Suprapubic skin (tissue), 4 donors: ENCODE results near the gene PRKCZ. TPM values are rescaled to one million over a fixed set of nuclear protein-coding genes. Genes with fewer than 3 reads are reported as not detected.

Experiments used
- DNase-seq, 2 donors: peaks; one replicate each; pipeline ENCODE4 v3.0.0-alpha.2; 2019; ENCODE audit warnings: low spot score in 2 of 2
- H3K27ac ChIP-seq: fragments of 200-600 bp; sonication (generic); one replicate; pipeline ENCODE4 v1.5.1; 2019
- H3K27me3 ChIP-seq: fragments of 200-600 bp; sonication (generic); one replicate; pipeline ENCODE4 v1.5.1; 2019
- H3K36me3 ChIP-seq: fragments of 200-600 bp; sonication (generic); one replicate; pipeline ENCODE4 v1.5.1; 2019
- H3K4me1 ChIP-seq: fragments of 200-600 bp; sonication (generic); one replicate; pipeline ENCODE4 v1.5.1; 2019
- H3K4me3 ChIP-seq: fragments of 200-600 bp; sonication (generic); one replicate; pipeline ENCODE4 v1.5.1; 2019; ENCODE audit warnings: mild to moderate bottlenecking
- H3K9me3 ChIP-seq: fragments of 200-600 bp; sonication (generic); one replicate; pipeline ENCODE4 v1.5.1; 2019
- EP300 ChIP-seq: sonication (generic); formaldehyde crosslinking; IDR thresholded peaks from one replicate; pipeline ENCODE4 v1.6.1; 2017; ENCODE audit warnings: antibody characterized with exemption
- POLR2A ChIP-seq, 2 donors: fragments of 450-650 bp; IDR thresholded peaks; one replicate each; pipeline ENCODE4 v1.6.1; 2017; ENCODE audit warnings: antibody characterized with exemption in 2 of 2, mild to moderate bottlenecking in 2 of 2, moderate library complexity in 2 of 2
- POLR2AphosphoS5 ChIP-seq, 3 donors: sonication (generic); formaldehyde crosslinking; IDR thresholded peaks; one replicate each; pipeline ENCODE4 v1.6.1; 2017; ENCODE audit warnings: antibody characterized with exemption in 3 of 3
- whole genome bisulfite sequencing: methylation state at CpG from one replicate; pipeline ENCODE4 v1.1.5; 2018; 5-methylcytosine and 5-hydroxymethylcytosine counted together
- total RNA-seq, 4 donors: library from RNA; depleted of rRNA; stranded (reverse); fragments of >200 nt; gene quantifications; one replicate each; pipeline ENCODE4 v1.1.0, GENCODE V29; 2016
- TF ChIP-seq, protein P1 (sequence below), 2 donors: fragments of 200-600 bp in 1 of 2; fragments of 450-650 bp in 1 of 2; sonication (generic) in 1 of 2; IDR thresholded peaks; one replicate each; pipeline ENCODE4 v1.5.1; 2016 to 2019; ENCODE audit warnings: antibody characterized with exemption in 2 of 2, mild to moderate bottlenecking in 1 of 2, moderate library complexity in 1 of 2

The PRKCZ gene
- total RNA-seq, 4 donors from 2014 or later, result 21.7 to 31.5 (median 25.4) TPM

DNA sequence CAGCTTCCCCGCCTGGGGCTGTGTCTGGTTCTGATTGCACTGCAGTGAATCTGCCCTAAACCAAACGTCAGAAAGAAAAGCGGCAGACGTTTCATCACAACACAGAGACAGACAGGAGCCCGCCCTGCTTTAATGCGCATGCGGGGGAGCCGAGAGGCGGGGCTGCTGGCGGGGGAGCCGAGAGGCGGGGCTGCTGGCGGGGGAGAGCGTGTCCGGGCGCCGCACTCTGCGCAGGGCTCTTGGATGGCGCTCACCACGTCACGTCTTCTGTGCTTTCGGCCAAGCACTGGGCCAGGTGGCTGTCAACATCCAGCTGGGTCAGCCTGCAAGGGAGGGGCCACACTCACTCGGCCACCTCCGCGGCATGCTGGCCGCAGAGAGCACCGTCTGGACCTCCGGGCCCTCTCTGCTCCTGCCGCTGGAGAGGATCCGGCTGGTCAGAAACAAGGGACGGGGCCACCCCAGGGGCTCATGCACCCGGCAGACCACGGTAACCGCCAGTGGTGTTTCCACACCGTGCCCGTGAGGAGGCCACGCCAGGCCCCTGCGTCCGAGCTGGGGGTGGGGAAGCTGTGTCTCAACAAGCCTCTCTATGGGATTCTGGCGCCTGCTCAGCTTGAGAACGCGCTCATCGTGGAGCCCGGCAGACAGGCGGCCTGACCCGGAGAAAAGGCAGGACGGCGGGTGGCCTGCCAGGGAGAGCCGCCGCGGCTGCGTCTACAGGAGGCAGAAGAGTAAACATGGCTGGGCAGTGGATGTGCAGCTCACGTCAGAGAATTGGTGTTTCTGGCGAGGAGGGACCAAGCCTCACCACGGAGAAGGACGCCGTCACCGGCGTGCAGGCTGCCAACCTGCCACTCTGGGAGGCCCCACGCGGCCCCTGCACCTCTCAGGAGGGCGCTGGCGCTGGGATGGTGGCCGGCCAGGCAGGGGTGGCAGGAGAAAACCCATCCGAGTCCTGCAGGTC lies 139.5 kb downstream of the PRKCZ start:
- H3K9me3 ChIP-seq, result no peaks in the 10 kb centered on the region
- peak overlapping the region; percentile 89 for H3K27ac ChIP-seq
- TF ChIP-seq POLR2AphosphoS5 (IDR thresholded peaks at IDR 0.05) (no peak), EP300 (no peak), POLR2A (IDR thresholded peaks at IDR 0.05) (no peak)
- TF ChIP-seq, protein P1, sequence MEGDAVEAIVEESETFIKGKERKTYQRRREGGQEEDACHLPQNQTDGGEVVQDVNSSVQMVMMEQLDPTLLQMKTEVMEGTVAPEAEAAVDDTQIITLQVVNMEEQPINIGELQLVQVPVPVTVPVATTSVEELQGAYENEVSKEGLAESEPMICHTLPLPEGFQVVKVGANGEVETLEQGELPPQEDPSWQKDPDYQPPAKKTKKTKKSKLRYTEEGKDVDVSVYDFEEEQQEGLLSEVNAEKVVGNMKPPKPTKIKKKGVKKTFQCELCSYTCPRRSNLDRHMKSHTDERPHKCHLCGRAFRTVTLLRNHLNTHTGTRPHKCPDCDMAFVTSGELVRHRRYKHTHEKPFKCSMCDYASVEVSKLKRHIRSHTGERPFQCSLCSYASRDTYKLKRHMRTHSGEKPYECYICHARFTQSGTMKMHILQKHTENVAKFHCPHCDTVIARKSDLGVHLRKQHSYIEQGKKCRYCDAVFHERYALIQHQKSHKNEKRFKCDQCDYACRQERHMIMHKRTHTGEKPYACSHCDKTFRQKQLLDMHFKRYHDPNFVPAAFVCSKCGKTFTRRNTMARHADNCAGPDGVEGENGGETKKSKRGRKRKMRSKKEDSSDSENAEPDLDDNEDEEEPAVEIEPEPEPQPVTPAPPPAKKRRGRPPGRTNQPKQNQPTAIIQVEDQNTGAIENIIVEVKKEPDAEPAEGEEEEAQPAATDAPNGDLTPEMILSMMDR (IDR thresholded peaks at IDR 0.05), result no peak
- 12% methylated on average over 20 of the region's 65 CpGs for WGBS
- DNase-seq, result peak; percentile 96
- H3K4me1 ChIP-seq, result peaks cover 58% of the 10 kb centered on the region
- peak overlapping the region; percentile 57 for H3K4me3 ChIP-seq
- H3K27me3 ChIP-seq, result no peaks in the 10 kb centered on the region
- H3K36me3 ChIP-seq, result peaks cover 10% of the 10 kb centered on the region

DNA sequence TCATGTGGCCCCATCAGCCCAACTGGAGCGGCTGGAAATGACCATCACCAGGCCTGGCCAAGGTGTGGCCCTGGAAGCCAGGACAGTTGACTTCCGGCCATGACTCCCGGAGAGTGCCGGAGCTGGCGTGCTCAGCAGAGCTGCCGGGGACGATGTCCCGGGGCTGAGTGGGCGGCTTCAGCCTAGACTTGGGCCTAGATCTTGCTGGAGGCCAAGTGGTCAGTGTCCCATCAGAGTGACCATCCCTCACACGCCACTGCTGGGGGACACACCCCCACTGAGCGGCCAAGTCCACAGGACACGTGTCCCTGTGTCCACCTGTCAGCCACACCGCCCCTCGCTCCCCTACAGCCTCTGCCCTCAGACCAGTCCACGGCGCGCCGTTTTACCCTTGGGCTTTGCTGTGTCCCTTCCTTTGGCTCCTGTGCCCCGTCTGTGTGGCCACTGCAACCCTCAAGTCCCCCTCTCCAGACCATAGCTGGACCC lies 140.3 kb downstream of the PRKCZ start:
- Histone ChIP-seq H3K9me3 (no peaks in the 10 kb centered on the region), H3K27ac (peak overlapping the region; percentile 89), H3K27me3 (no peaks in the 10 kb centered on the region), H3K4me3 (peak overlapping the region; percentile 57), H3K36me3 (peaks cover 6% of the 10 kb centered on the region), H3K4me1 (peaks cover 62% of the 10 kb centered on the region)
- 79% methylated on average over 16 of the region's 19 CpGs for whole genome bisulfite sequencing
- DNase-seq, result no peak
- TF ChIP-seq, protein P1 (IDR thresholded peaks at IDR 0.05), result no peak
- TF ChIP-seq EP300 (no peak), POLR2A (IDR thresholded peaks at IDR 0.05) (no peak), POLR2AphosphoS5 (IDR thresholded peaks at IDR 0.05) (no peak)

DNA sequence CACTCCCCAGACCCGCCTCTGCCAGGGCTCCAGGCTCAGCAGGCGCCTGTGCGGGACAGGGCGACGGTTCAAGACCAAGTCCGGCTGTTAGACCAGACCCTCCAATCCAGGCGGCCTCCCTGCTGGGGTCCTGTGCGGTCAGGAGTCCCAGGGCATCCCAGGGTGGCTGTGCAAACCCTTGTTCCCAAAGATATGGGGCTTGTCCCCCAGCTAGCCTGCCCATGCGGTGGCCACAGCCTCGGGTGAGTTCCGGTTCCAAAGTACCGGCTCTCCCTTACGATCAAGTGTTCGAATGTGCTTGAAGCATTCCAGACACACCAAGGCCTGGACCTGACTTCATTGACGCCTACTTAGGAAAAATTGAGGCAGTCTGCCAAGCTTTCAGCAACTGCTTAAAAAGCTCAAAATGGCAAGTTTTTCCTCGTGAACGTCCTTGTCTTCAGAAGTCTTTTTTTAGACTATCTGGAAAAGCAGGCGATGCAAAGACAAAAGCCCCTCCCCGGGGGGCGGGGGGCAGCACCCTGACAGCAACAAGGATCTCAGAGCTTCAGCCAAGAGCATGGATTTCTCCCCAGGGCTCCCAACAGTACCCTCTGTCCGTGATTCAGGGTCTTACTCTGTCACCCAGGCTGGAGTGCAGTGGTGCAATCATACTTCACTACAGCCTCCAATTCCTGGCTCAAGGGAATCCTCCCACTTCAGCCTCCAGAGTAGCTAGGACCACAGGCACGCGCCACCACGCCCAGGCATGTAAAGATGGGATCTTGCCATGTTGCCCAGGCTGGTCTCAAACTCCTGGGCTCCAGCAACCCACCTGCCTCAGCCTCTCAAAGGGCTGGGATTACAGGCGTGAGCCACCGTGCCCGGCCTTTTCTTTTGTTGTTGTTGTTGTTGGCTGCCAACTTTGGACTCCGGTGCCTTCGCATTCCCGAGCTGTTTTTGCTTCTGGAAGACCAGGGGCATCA lies 142.1 kb downstream of the PRKCZ start:
- 66% methylated on average over 9 of the region's 30 CpGs for WGBS
- no peaks in the 10 kb centered on the region for H3K36me3 ChIP-seq
- peak in 1 of 2 donors; percentile 70 for DNase-seq
- H3K27me3 ChIP-seq, result no peaks in the 10 kb centered on the region
- H3K9me3 ChIP-seq, result no peaks in the 10 kb centered on the region
- H3K4me3 ChIP-seq, result no peak overlapping the region
- TF ChIP-seq POLR2A (IDR thresholded peaks at IDR 0.05) (no peak), POLR2AphosphoS5 (IDR thresholded peaks at IDR 0.05) (no peak), EP300 (no peak)
- TF ChIP-seq, protein P1 (IDR thresholded peaks at IDR 0.05), result no peak
- peaks cover 63% of the 10 kb centered on the region for H3K4me1 ChIP-seq
- H3K27ac ChIP-seq, result peak overlapping the region; percentile 27

DNA sequence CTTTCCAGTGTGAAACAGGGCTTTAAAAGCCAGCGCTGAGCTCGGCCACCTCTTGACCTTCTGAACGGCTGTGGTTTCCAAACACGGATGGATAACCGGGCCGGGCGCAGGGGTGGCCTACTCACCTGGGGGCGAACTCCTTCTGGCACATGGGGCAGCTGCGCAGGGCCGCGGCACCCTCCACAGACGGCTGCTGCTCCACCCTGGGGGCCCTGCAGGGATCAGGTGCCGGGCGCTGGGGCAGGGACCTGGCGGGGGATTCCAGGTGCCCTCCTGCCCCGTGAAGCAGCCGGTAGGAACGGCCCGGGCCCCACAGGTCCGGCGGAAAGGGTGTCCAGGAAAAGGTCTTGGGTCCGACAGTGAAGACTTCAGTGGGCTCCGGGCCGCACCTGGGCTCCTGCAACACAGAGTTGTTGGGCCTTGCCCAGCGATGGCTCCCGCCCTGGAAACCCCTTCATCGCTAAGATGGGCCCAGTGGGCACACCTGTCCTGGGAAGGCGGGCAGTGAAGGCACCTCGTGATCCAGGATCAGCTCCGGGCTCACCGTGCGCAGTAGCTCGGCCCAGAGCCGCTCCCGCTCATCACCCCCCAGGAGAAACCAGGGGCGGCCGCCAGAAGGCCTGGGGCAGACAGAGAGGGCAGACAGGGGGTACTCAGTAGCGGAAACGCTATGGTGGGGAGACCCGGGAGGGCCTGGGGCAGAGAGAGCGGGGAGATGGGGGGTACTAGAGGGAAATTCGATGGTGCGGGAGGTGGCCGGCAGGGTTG lies 143.5 kb downstream of the PRKCZ start:
- WGBS, result 47% methylated on average over 19 of the region's 44 CpGs
- H3K36me3 ChIP-seq, result no peaks in the 10 kb centered on the region
- H3K9me3 ChIP-seq, result no peaks in the 10 kb centered on the region
- H3K27me3 ChIP-seq, result no peaks in the 10 kb centered on the region
- TF ChIP-seq POLR2AphosphoS5 (IDR thresholded peaks at IDR 0.05) (no peak), POLR2A (IDR thresholded peaks at IDR 0.05) (no peak), EP300 (no peak)
- TF ChIP-seq, protein P1 (IDR thresholded peaks at IDR 0.05), result no peak
- peak overlapping the region; percentile 68 for H3K4me3 ChIP-seq
- peaks cover 58% of the 10 kb centered on the region for H3K4me1 ChIP-seq
- DNase-seq, result peak in 1 of 2 donors; percentile 77
- H3K27ac ChIP-seq, result peak overlapping the region; percentile 82
